Breast epithelium (tissue), 3 donors: ENCODE results near the gene TANGO2.

Source experiments
- CTCF ChIP-seq, 3 donors: fragments of 450-650 bp; IDR thresholded peaks; one replicate each; pipeline ENCODE4 v1.5.1; 2016 to 2017; ENCODE audit warnings: antibody characterized with exemption in 3 of 3, mild to moderate bottlenecking in 3 of 3, moderate library complexity in 3 of 3
- POLR2A ChIP-seq: fragments of 450-650 bp; IDR thresholded peaks from one replicate; pipeline ENCODE4 v1.6.1; 2016; ENCODE audit warnings: antibody characterized with exemption, mild to moderate bottlenecking, moderate library complexity
- POLR2AphosphoS5 ChIP-seq, 3 donors: sonication (generic); formaldehyde crosslinking; IDR thresholded peaks; one replicate each; pipeline ENCODE4 v1.6.1; 2017; ENCODE audit warnings: antibody characterized with exemption in 3 of 3

- TF ChIP-seq POLR2A = no peak
- no peak for TF ChIP-seq CTCF (IDR thresholded peaks at IDR 0.05)
- no peak for TF ChIP-seq POLR2AphosphoS5 (IDR thresholded peaks at IDR 0.05)
Measured at GRCh38 chr22:20022231-20022977, 1.5 kb downstream of the TANGO2 start.
